CD8-positive, alpha-beta memory T cell (primary cell): ENCODE results near the gene CCT6A. TPM values are rescaled to one million over a fixed set of nuclear protein-coding genes. Genes with fewer than 3 reads are reported as not detected.
"Not testable (repeated sequence)": the region's sequence is repeated elsewhere in the genome, so short reads cannot be mapped to it uniquely, and the experiment has no call there.

ENCODE experiments used
- CTCF ChIA-PET: fragments of 350-600 bp; sonication (Branson Sonifier 250); formaldehyde crosslinking; loops from one replicate; lab custom pipeline; 2021; ENCODE audit warnings: antibody characterized with exemption; lab: Charles Lee
- POLR2A ChIA-PET: fragments of 350-600 bp; sonication (Branson Sonifier 250); formaldehyde crosslinking; loops from one replicate; lab custom pipeline; 2021; ENCODE audit warnings: antibody characterized with exemption; lab: Charles Lee
- DNase-seq, 5 donors: peaks; one replicate each; pipeline versions ENCODE4 v3.0.0 to v3.0.0-alpha.2; 2020 to 2022; ENCODE audit warnings: mixed read lengths in 1 of 5
- H3K27ac ChIP-seq: one replicate; pipeline ENCODE4 v1.7.0; 2013; ENCODE audit warnings: low read depth, mild to moderate bottlenecking, low read length, moderate library complexity
- H3K27me3 ChIP-seq: 2 replicates; pipeline ENCODE4 v1.7.0; 2013; ENCODE audit warnings: low read length, mild to moderate bottlenecking; ENCODE audit not compliant: insufficient read depth, poor library complexity, severe bottlenecking
- H3K36me3 ChIP-seq: 2 replicates; pipeline ENCODE4 v1.7.0; 2013; ENCODE audit warnings: mild to moderate bottlenecking, low read length, moderate library complexity; ENCODE audit not compliant: insufficient read depth
- H3K4me1 ChIP-seq: 2 replicates; pipeline ENCODE4 v1.7.0; 2013; ENCODE audit warnings: mild to moderate bottlenecking, low read length, moderate library complexity; ENCODE audit not compliant: insufficient read depth
- H3K4me3 ChIP-seq: 2 replicates; pipeline ENCODE4 v1.7.0; 2013; ENCODE audit warnings: mild to moderate bottlenecking, low read length
- H3K9me3 ChIP-seq: 2 replicates; pipeline ENCODE4 v1.7.0; 2013; ENCODE audit warnings: mild to moderate bottlenecking, low read length
- H3K27ac Mint-ChIP-seq, 8 donors: one replicate each; pipeline ENCODE4 v1.8.0; 2020 to 2021; ENCODE audit warnings: mixed read lengths in 8 of 8, mild to moderate bottlenecking in 6 of 8, inconsistent platforms in 3 of 8, moderate library complexity in 3 of 8
- H3K27me3 Mint-ChIP-seq, 2 donors: one replicate each; pipeline ENCODE4 v1.8.0; 2020 to 2021; ENCODE audit warnings: mixed read lengths in 2 of 2, mild to moderate bottlenecking in 1 of 2, moderate library complexity in 1 of 2
- H3K36me3 Mint-ChIP-seq, 3 donors: one replicate each; pipeline ENCODE4 v1.8.0; 2020 to 2021; ENCODE audit warnings: mixed read lengths in 3 of 3, inconsistent platforms in 1 of 3, mild to moderate bottlenecking in 1 of 3
- H3K4me1 Mint-ChIP-seq, 3 donors: one replicate each; pipeline ENCODE4 v1.8.0; 2020 to 2021; ENCODE audit warnings: mixed read lengths in 3 of 3, inconsistent platforms in 1 of 3, mild to moderate bottlenecking in 1 of 3
- H3K4me3 Mint-ChIP-seq, 7 donors: one replicate each; pipeline ENCODE4 v1.8.0; 2020 to 2021; ENCODE audit warnings: mixed read lengths in 7 of 7, mild to moderate bottlenecking in 6 of 7, moderate library complexity in 4 of 7, inconsistent platforms in 2 of 7
- H3K9me3 Mint-ChIP-seq, 5 donors: one replicate each; pipeline ENCODE4 v1.8.0; 2020 to 2022; ENCODE audit warnings: mixed read lengths in 5 of 5, mild to moderate bottlenecking in 3 of 5, moderate library complexity in 2 of 5, inconsistent platforms in 1 of 5
- polyA plus RNA-seq: library from polyadenylated mRNA; unstranded; fragments of 300-500 nt; fragmentation: Illumina TruSeq; gene quantifications from one replicate; pipeline ENCODE4 v1.2.3, GENCODE V29; 2021
- total RNA-seq, 2 experiments: library from RNA; stranded (reverse); gene quantifications; one replicate each; pipeline ENCODE4 v1.2.3, GENCODE V29; 2021

The CCT6A gene
- total and polyA plus RNA-seq, 3 experiments from 2014 or later, result 93.3 to 361 (median 348) TPM

- no peaks in the 10 kb centered on the region for H3K27me3 Mint-ChIP-seq
- DNase-seq, result no peak
- no peak overlapping the region for H3K4me3 ChIP-seq
- H3K9me3 ChIP-seq, result no peaks in the 10 kb centered on the region
- POLR2A ChIA-PET, result no interaction called here
- peaks cover 26% of the 10 kb centered on the region for H3K36me3 ChIP-seq
- peak overlapping the region in 4 of 7 donors; percentile 6 to 72 (median 48) for H3K4me3 Mint-ChIP-seq
- no peak overlapping the region for H3K27ac ChIP-seq
- H3K27ac Mint-ChIP-seq, result peak overlapping the region; percentile 1 to 95 (median 48)
- peaks cover 0 to 74% (median 10%) of the 10 kb centered on the region in 3 donors for H3K36me3 Mint-ChIP-seq
- CTCF ChIA-PET, result interaction anchor here (0.7 to 4.6 kb wide), 3 partner anchors 11 to 12 kb away, joined by 3 to 23 read pairs (median 4); partner anchors contain the start of genes CCT6A and PSPH
- H3K9me3 Mint-ChIP-seq, result no peaks in the 10 kb centered on the region
- peaks cover 23 to 34% (median 26%) of the 10 kb centered on the region in 3 donors for H3K4me1 Mint-ChIP-seq
- H3K4me1 ChIP-seq, result peaks cover 15% of the 10 kb centered on the region
- H3K27me3 ChIP-seq, result no peaks in the 10 kb centered on the region
Observed at GRCh38 chr7:56062382-56062781, 10.8 kb downstream of the CCT6A start.

DNA sequence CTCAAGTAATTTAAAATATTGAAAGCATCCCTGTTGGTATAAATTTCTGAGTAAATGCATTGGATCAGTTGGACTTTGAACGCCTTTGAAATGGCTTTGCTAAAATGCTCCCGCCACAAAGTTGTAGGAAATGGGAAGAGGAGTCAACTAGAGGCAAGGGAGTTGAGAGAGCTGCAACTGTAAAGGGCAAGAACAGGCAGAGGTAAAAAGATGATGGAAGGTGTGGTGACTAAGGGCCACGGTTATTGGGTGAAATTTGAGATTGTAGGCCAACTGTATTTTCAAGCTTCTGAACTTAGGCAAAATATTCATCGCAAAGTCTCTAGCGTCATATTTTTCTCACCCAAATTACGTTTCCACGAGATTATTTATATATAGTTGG lies 11.9 kb downstream of the CCT6A start:
- peaks cover 15% of the 10 kb centered on the region for H3K4me1 ChIP-seq
- ChIA-PET CTCF (interaction anchor here (0.7 to 4.6 kb wide), 2 partner anchors 13 to 422 kb away, joined by 3 to 23 read pairs; partner anchors contain the start of genes CCT6A and PSPH), POLR2A (interaction anchor here (1.3 kb wide), 1 partner anchor 98 kb away, joined by 3 read pairs; no protein-coding TSS in a partner anchor)
- Mint-ChIP-seq H3K36me3 (peaks cover 0 to 67% (median 5%) of the 10 kb centered on the region in 3 donors), H3K9me3 (no peaks in the 10 kb centered on the region), H3K4me1 (peaks cover 23 to 37% (median 26%) of the 10 kb centered on the region in 3 donors), H3K27ac (peak overlapping the region; percentile 87 to 99 (median 95)), H3K27me3 (no peaks in the 10 kb centered on the region), H3K4me3 (peak overlapping the region; percentile 89 to 98 (median 92))
- no peaks in the 10 kb centered on the region for H3K27me3 ChIP-seq
- H3K36me3 ChIP-seq, result peaks cover 17% of the 10 kb centered on the region
- no peak for DNase-seq
- peak overlapping the region; percentile 85 for H3K27ac ChIP-seq
- H3K4me3 ChIP-seq, result peak overlapping the region; percentile 77
- H3K9me3 ChIP-seq, result no peaks in the 10 kb centered on the region

DNA sequence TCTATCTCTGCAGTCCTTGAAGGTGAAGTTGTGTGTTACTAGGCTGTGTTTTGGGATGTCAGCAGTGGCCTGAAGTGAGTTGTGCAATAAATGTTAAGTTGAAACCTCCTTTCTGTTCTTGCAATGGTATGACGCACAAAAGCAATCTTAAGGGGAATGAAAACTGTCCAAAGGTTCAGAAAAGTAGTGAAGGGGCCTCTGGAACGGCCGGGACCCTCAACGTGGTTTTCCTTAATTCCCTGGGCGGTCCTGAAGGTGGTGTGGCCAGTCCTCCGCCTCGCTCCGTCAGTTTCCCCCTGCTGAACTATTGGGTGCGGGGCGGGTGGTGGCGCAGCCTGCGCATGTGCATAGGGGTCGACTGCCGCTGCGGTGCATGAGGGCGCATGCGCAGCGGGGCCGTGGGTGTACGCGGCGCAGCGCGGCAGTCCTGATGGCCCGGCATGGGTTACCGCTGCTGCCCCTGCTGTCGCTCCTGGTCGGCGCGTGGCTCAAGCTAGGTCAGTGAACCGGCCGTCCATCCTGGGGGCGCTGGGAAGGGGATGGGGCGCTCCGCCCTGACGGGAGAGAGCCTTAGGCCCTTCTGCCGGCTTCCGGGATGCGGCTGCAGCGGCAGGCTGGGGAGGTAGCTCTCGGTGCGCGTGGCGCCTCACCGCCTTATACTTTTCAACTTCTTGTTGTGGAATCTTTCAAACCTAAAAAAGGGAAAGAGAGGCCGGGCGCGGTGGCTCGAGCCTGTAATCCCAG lies 12.5 kb downstream of the CCT6A start, which contains the start of gene SUMF2:
TSS of gene SUMF2 (plus strand) at position 405 of the 744 bp plus-strand sequence. CDS start at position 431, 26 bp downstream.
- Histone ChIP-seq H3K36me3 (peaks cover 18% of the 10 kb centered on the region), H3K4me1 (peaks cover 15% of the 10 kb centered on the region), H3K4me3 (peak within 1 kb of the TSS; percentile 77), H3K27me3 (no peaks in the 10 kb centered on the region), H3K27ac (peak within 1 kb of the TSS; percentile 85), H3K9me3 (no peaks in the 10 kb centered on the region)
- H3K9me3 Mint-ChIP-seq, result no peaks in the 10 kb centered on the region
- H3K27ac Mint-ChIP-seq, result peak within 1 kb of the TSS; percentile 87 to 99 (median 95)
- ChIA-PET POLR2A (interaction anchor here (0.9 to 2.4 kb wide), 8 partner anchors 10 to 698 kb away, joined by 3 to 15 read pairs (median 3); partner anchors contain the start of genes CCT6A, PSPH and ZNF713), CTCF (interaction anchor here (0.7 to 4.6 kb wide), 6 partner anchors 8 to 466 kb away, joined by 3 to 28 read pairs (median 6); partner anchors contain the start of genes CCT6A and PSPH)
- DNase-seq, result peak; percentile 88 to 93 (median 91)
- peaks cover 23 to 37% (median 26%) of the 10 kb centered on the region in 3 donors for H3K4me1 Mint-ChIP-seq
- peak within 1 kb of the TSS; percentile 89 to 98 (median 92) for H3K4me3 Mint-ChIP-seq
- H3K27me3 Mint-ChIP-seq, result no peaks in the 10 kb centered on the region
- H3K36me3 Mint-ChIP-seq, result peaks cover 0 to 67% (median 8%) of the 10 kb centered on the region in 3 donors

- H3K4me1 Mint-ChIP-seq, result peaks cover 23 to 37% (median 26%) of the 10 kb centered on the region in 3 donors
- not testable (repeated sequence) for H3K9me3 Mint-ChIP-seq
- POLR2A ChIA-PET, result interaction anchor here (1.3 to 2.4 kb wide), 2 partner anchors 15 to 40 kb away, joined by 4 to 15 read pairs; partner anchors contain the start of genes CCT6A, CHCHD2 and PSPH
Observed at GRCh38 chr7:56066376-56066775, 14.8 kb downstream of the CCT6A start.

GRCh38 chr7:56074371-56074791 lies 22.8 kb downstream of the CCT6A start:
- Mint-ChIP-seq H3K4me1 (peaks cover 5 to 8% (median 8%) of the 10 kb centered on the region in 3 donors), H3K9me3 (no peaks in the 10 kb centered on the region), H3K4me3 (peak overlapping the region in 1 of 7 donors; percentile 3), H3K27ac (peak overlapping the region in 3 of 8 donors; percentile 28 to 29 (median 29)), H3K36me3 (peaks cover 4 to 48% (median 12%) of the 10 kb centered on the region in 3 donors), H3K27me3 (no peaks in the 10 kb centered on the region)
- peak; percentile 44 to 72 (median 52) for DNase-seq
- H3K27me3 ChIP-seq, result no peaks in the 10 kb centered on the region
- ChIA-PET POLR2A (interaction anchor here (0.5 to 1.0 kb wide), 3 partner anchors 110 to 473 kb away, joined by 3 read pairs; partner anchors contain the start of gene NIPSNAP2), CTCF (interaction anchor here (0.8 to 6.4 kb wide), 20 partner anchors 9 to 448 kb away, joined by 3 to 113 read pairs (median 4); partner anchors contain the start of genes CCT6A, CHCHD2, PSPH and SUMF2)
- H3K4me3 ChIP-seq, result no peak overlapping the region
- no peaks in the 10 kb centered on the region for H3K4me1 ChIP-seq
- H3K9me3 ChIP-seq, result no peaks in the 10 kb centered on the region
- H3K27ac ChIP-seq, result no peak overlapping the region
- H3K36me3 ChIP-seq, result peaks cover 4% of the 10 kb centered on the region

More at GRCh38 chr7:56066376-56066775, 14.8 kb downstream of the CCT6A start:
- peaks cover 15% of the 10 kb centered on the region for H3K4me1 ChIP-seq
- H3K9me3 ChIP-seq, H3K27me3 Mint-ChIP-seq, H3K27me3 ChIP-seq, H3K4me3 ChIP-seq, H3K36me3 ChIP-seq, DNase-seq, H3K27ac ChIP-seq: not testable (repeated sequence)
- H3K36me3 Mint-ChIP-seq, result peaks cover 4 to 57% (median 14%) of the 10 kb centered on the region in 3 donors
- H3K4me3 Mint-ChIP-seq, result peak overlapping the region in 2 of 7 donors; percentile 48 to 66
- CTCF ChIA-PET, result interaction anchor here (1.9 to 4.6 kb wide), 3 partner anchors 8 to 88 kb away, joined by 4 to 28 read pairs (median 23); partner anchors contain the start of genes CCT6A and PSPH
- H3K27ac Mint-ChIP-seq, result peak overlapping the region in 1 of 8 donors; percentile 26

DNA sequence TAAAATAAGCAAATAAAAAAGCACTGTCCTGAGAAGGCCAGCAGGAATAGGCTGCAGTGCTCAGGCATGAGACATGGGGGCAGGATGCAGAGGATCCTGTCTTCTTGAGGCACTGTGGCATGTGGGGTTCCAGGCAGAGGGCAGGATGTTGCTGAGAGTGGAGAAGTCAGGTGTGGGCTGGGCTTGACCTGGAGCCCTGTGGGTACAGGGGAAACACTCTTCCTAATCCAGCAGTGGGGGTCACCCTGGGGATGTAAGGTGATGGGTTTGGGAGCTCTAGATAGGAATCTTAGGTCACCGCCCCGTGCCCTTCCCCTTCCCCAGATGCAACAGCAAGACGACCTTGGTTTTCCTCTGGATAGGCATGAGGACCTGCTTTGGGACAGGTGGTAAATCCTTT lies 26.1 kb downstream of the CCT6A start:
- Mint-ChIP-seq H3K4me1 (peaks cover 5 to 8% (median 8%) of the 10 kb centered on the region in 3 donors), H3K36me3 (peaks cover 0 to 62% (median 10%) of the 10 kb centered on the region in 3 donors), H3K4me3 (no peak overlapping the region), H3K27ac (peak overlapping the region in 1 of 8 donors; percentile 47), H3K27me3 (no peaks in the 10 kb centered on the region), H3K9me3 (no peaks in the 10 kb centered on the region)
- no peak overlapping the region for H3K4me3 ChIP-seq
- ChIA-PET CTCF (interaction anchor here (1.3 kb wide), 1 partner anchor 71 kb away, joined by 3 read pairs; no protein-coding TSS in a partner anchor), POLR2A (no interaction called here)
- H3K9me3 ChIP-seq, result no peaks in the 10 kb centered on the region
- peaks cover 4% of the 10 kb centered on the region for H3K36me3 ChIP-seq
- H3K27me3 ChIP-seq, result no peaks in the 10 kb centered on the region
- no peak for DNase-seq
- no peak overlapping the region for H3K27ac ChIP-seq
- H3K4me1 ChIP-seq, result no peaks in the 10 kb centered on the region

GRCh38 chr7:56078196-56078595 lies 26.6 kb downstream of the CCT6A start:
- ChIA-PET CTCF (interaction anchor here (0.7 to 1.3 kb wide), 2 partner anchors 72 to 437 kb away, joined by 3 read pairs; no protein-coding TSS in a partner anchor), POLR2A (no interaction called here)
- H3K27me3 ChIP-seq, result no peaks in the 10 kb centered on the region
- Mint-ChIP-seq H3K27ac (no peak overlapping the region), H3K4me1 (peaks cover 4 to 5% (median 5%) of the 10 kb centered on the region in 3 donors), H3K36me3 (peaks cover 0 to 58% (median 7%) of the 10 kb centered on the region in 3 donors), H3K4me3 (no peak overlapping the region), H3K27me3 (no peaks in the 10 kb centered on the region), H3K9me3 (no peaks in the 10 kb centered on the region)
- H3K4me1 ChIP-seq, result no peaks in the 10 kb centered on the region
- no peak for DNase-seq
- H3K9me3 ChIP-seq, result no peaks in the 10 kb centered on the region
- H3K4me3 ChIP-seq, result no peak overlapping the region
- no peaks in the 10 kb centered on the region for H3K36me3 ChIP-seq
- no peak overlapping the region for H3K27ac ChIP-seq
